ENCODE data around the gene GLYATL3.

The GLYATL3 gene

DNA sequence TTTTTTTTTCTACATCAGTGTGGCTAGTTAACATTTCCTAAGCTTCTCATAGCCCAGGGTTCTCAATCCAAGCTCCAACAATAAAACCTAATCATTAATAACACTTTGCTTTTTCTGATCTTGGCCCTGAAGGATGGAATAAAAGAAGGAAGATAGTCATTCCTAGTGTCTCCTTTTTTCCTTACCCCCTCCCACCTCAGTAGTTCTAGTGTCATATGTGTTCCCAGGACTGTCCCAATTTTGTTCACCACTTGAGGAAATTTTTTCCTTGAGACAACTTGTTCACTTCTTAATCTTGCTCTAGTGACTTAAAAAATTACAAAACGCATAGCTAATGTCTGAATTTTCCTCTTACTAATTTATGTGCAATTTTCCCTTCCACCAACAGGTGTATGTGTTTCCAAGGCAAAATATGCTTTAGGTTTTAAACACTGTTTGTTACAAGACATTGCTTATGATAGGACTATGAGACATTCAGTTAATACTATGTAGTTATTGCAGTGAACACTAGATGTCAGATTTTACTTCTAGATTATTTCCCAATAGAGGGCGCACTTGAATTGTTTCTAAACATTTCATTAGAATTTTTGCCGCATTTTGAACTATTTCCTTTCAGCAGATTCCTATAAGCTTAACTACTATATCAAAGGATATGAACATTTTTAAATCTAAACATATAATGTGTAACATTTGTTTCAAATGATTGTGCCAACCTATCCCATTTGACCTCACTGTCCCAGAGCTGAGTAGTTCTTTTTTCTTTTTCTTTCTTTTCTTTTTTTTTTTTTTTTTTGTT, 32.2 kb downstream of the GLYATL3 start:
- DNase-seq (ENCODE audit: insufficient read length) = no peak
- peak; percentile 66 for FAIRE-seq
- TF ChIP-seq POLR2A (IDR thresholded peaks at IDR 0.05; ENCODE audit: low read depth, low read length) (no peak), POLR2AphosphoS5 (IDR thresholded peaks at IDR 0.05; ENCODE audit: low read depth, low read length) (no peak), TAF1 (IDR thresholded peaks at IDR 0.05; ENCODE audit: borderline replicate concordance, low read depth, low read length) (no peak)

DNA sequence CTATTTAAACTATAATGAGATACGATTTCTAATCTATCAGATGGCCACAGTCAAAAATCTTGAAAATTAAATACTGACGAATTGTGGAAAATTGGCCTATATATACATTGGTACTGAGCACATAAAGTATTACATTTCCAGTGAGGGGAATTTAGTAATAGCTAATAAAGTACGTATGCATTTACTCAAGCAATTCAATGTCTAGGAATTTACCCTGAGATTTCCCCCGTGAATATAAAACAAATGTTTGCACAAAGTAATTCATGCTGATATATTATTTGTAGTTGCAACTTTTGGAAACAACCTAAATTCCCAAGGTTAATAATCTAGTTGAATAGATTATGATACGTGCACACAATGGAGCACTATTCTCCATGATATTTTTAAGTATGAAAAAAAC, 36.1 kb downstream of the GLYATL3 start:
- no peak for TF ChIP-seq POLR2AphosphoS5 (IDR thresholded peaks at IDR 0.05; ENCODE audit: low read depth, low read length)
- no peak for TF ChIP-seq TAF1 (IDR thresholded peaks at IDR 0.05; ENCODE audit: borderline replicate concordance, low read depth, low read length)
- TF ChIP-seq POLR2A (IDR thresholded peaks at IDR 0.05; ENCODE audit: low read depth, low read length) = no peak
- DNase-seq (ENCODE audit: insufficient read length) = no peak
- no peak for FAIRE-seq

DNA sequence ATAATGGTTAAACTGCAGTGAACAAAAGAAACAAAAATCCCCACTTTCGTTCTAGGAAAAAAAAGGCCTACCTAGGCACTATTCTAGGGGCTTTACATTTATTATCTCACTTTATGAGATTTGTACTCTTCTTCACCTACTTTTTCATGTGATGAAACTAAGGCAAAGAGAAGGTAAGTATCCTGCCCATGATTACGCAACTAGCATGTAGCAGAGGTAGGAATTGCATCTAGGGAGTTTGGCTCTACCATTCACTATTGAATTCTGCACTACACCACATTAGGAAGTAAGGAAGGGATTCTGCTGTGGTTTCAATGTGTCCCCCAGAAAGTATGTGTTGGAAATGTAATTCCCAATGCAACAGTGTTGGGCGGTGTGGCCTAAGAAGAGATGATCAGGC, 39.4 kb downstream of the GLYATL3 start:
- no peak for TF ChIP-seq POLR2A (IDR thresholded peaks at IDR 0.05; ENCODE audit: low read depth, low read length)
- TF ChIP-seq POLR2AphosphoS5 (IDR thresholded peaks at IDR 0.05; ENCODE audit: low read depth, low read length) = no peak
- TF ChIP-seq TAF1 (IDR thresholded peaks at IDR 0.05; ENCODE audit: borderline replicate concordance, low read depth, low read length) = no peak
- no peak for DNase-seq (ENCODE audit: insufficient read length)
- no peak for FAIRE-seq

DNA sequence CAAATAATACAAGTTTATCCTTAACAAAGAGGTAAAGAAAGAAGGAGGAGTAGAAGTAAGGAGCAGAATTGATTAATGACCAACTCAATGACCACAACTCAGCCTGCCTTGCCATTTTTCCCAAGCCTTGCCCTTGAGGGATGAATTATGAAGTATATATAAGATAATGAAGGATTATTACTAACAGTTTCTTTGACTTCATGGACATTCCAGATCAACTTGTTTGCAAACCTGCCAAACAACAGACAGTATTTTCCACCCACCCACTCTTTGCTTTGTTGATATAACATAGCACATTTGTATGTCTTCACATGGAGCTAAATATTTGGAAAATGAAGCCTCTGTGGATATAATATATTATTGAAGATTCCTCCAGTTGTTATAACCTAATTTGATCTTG, 40.9 kb downstream of the GLYATL3 start:
- TF ChIP-seq POLR2AphosphoS5 (IDR thresholded peaks at IDR 0.05; ENCODE audit: low read depth, low read length) (no peak), POLR2A (IDR thresholded peaks at IDR 0.05; ENCODE audit: low read depth, low read length) (no peak), TAF1 (IDR thresholded peaks at IDR 0.05; ENCODE audit: borderline replicate concordance, low read depth, low read length) (no peak)
- DNase-seq (ENCODE audit: insufficient read length) = no peak
- FAIRE-seq = no peak

DNA sequence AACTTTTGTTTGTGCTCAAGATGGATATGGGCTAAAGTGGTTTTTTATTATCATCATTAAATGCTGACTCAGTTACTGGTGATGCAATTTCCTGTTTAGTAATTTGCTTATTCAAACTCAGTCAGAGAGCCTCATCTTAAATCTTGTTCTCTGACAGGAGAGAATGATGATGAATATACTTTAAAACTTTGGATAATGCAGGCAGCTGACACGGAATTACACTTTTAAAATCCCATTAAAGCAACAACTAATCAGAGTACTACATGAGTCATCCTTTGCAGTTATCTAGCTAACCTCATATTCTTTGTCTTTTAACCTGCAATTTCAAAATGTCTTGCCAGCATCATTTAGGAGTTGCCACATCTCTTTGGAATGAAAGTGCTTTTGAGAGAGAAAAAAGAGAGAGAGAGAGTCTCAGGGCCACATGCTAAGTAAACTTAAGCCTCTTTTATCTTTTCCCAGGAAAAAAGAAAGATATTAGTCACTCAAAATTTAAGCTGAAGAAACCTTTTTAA, 41.5 kb downstream of the GLYATL3 start:
- no peak for FAIRE-seq
- no peak for TF ChIP-seq POLR2AphosphoS5 (IDR thresholded peaks at IDR 0.05; ENCODE audit: low read depth, low read length)
- no peak for TF ChIP-seq POLR2A (IDR thresholded peaks at IDR 0.05; ENCODE audit: low read depth, low read length)
- no peak for TF ChIP-seq TAF1 (IDR thresholded peaks at IDR 0.05; ENCODE audit: borderline replicate concordance, low read depth, low read length)
- DNase-seq (ENCODE audit: insufficient read length) = no peak

DNA sequence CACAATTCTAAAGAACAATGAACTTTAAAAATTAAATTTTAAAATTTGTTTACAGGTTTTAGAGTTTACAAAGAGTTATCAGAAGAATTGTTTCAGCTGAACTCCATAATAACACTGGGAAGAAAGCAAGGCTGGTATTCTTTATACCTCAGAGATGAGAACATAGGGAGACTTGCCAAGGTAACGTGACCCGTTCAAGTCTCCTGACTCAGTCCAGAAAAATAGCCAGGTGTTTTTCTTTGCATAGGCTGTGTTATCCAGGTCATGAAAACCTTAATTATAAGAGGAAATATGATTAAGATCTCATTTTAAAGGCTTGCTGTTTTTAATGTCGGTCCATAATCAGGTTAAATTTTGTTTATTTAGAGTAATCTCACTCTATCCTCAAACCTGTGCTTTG, 42.2 kb downstream of the GLYATL3 start:
- FAIRE-seq (no peak), DNase-seq (ENCODE audit: insufficient read length) (no peak)
- TF ChIP-seq TAF1 (IDR thresholded peaks at IDR 0.05; ENCODE audit: borderline replicate concordance, low read depth, low read length) (no peak), POLR2A (IDR thresholded peaks at IDR 0.05; ENCODE audit: low read depth, low read length) (no peak), POLR2AphosphoS5 (IDR thresholded peaks at IDR 0.05; ENCODE audit: low read depth, low read length) (no peak)

DNA sequence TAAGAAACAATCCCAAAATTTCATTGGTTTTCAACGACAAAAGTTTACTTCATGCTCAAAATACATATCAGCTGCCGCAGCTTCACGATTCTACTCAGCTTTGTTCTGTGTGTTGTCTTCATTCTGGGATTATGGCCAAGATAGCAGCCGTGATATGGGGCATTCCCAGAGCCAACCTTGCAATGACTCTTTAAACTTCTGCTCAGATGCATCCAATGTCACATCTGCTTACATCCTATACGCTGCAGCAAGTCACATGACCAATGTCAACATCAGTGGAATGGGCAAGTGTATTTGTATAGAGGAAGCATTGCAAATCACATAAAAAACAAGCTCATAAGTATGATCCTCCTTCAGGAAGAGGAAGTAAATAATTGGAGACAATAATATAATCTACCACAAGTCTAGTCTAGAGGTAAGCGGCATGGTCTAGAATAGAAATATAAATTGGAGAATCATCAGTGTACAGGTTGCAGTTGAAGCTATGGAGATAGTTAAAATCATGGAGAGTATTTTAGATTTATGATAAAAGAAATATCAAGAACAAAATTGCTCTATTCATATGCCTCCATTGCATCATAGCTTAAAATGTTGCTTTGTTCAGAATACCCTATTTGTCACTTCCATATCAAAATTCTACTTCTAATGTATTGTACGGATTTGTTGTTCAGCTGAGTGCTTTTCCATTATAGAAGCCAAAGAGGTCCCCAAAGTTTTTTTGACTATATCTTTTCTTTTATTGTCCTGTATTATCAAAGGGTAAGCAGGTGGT, 43.5 kb downstream of the GLYATL3 start:
- TF ChIP-seq POLR2AphosphoS5 (IDR thresholded peaks at IDR 0.05; ENCODE audit: low read depth, low read length) = no peak
- no peak for TF ChIP-seq TAF1 (IDR thresholded peaks at IDR 0.05; ENCODE audit: borderline replicate concordance, low read depth, low read length)
- TF ChIP-seq POLR2A (IDR thresholded peaks at IDR 0.05; ENCODE audit: low read depth, low read length) = no peak
- DNase-seq (ENCODE audit: insufficient read length) (no peak), FAIRE-seq (no peak)

DNA sequence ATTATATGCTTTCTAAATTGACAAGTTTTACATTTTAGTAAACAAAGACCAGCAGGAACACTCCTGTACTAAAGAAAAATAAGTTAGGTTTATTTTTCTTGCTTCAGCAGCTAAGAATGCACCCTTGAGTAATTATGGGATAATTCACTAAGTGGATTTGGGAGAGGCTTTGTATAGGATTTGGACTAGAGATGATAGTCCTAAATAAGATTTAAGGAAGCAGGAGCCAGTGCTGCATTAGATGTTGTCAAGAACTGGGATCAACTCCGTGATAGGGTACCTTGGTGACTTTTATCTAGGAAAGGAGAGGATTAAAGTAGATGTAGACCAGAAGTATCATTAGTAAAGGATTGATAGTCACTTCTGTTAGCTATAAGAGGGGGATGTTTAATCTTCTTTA, 46.6 kb downstream of the GLYATL3 start:
- no peak for DNase-seq (ENCODE audit: insufficient read length)
- no peak for FAIRE-seq
- TF ChIP-seq POLR2A (IDR thresholded peaks at IDR 0.05; ENCODE audit: low read depth, low read length) = no peak
- TF ChIP-seq TAF1 (IDR thresholded peaks at IDR 0.05; ENCODE audit: borderline replicate concordance, low read depth, low read length) = no peak
- TF ChIP-seq POLR2AphosphoS5 (IDR thresholded peaks at IDR 0.05; ENCODE audit: low read depth, low read length) = no peak

DNA sequence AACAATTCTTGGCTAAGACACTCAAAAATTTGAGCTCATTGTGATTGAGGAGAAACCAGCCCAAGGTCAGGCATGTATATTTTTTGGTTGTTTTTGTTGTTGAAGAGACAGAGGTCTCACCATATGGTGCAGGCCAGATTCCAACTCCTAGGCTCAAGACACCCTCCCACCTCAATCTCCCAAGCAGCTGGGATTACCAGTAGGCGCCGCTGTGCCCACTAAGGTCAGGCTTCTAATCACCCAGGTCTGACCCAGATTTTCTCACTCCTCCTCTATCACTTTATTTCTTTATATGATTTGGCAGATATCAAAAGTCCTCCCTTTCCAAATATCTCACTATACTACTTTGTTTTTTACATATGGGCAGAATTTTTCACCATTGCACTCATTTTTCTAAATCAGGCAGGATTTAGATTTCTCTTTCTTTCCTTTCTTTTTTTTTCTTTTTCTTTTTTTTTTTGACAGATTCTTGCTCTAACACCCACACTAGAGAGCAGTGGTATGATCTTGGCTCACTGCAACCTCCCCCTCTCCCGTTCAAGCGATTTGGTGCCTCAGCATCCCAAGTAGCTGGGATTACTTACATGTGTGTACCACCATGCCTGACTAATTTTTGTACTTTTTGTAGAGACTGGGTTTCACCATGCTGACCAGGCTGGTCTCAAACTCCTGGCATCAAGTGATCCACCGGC, 49.0 kb downstream of the GLYATL3 start:
- no peak for FAIRE-seq
- DNase-seq (ENCODE audit: insufficient read length) = no peak
- no peak for TF ChIP-seq POLR2AphosphoS5 (IDR thresholded peaks at IDR 0.05; ENCODE audit: low read depth, low read length)
- TF ChIP-seq TAF1 (IDR thresholded peaks at IDR 0.05; ENCODE audit: borderline replicate concordance, low read depth, low read length) = no peak
- TF ChIP-seq POLR2A (IDR thresholded peaks at IDR 0.05; ENCODE audit: low read depth, low read length) = no peak

DNA sequence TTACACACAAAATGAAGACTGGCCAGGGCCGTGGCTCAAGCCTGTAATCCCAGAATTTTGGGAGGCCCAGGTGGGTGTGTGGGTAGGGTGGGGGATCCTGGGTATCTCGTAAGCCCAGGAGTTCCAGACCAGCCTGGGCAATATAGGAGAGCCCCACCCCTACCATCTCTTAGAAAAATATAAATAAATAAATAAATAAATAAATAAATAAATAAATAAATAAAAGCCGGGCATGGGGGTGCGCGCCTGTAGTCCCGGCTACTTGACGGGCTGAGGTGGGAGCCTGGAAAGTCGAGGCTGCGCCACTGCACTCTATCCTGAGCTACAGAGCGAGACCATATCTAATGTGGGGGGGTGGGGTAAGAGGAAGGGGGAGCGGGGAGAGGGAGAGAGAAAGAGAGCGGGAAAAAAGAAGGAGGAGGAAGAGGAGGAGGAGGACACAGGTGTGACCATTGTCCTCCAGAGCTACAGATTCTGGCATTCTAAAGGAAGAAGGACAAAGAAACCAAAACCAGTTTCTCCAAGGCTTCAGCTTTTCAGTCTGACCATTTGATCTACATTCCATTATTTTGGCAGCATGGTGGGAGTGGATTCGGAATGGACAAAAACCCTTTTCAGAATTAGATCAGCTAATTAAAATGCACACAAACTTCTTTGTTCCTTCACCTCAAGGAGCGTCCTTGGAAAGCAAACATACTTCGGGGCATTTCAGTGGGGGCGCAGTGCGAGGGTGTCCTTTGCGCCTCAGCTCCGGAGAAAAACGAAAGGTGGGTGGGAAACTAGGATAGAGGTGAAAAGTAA, 50.2 kb downstream of the GLYATL3 start:
- DNase-seq (ENCODE audit: insufficient read length) = no peak
- TF ChIP-seq TAF1 (IDR thresholded peaks at IDR 0.05; ENCODE audit: borderline replicate concordance, low read depth, low read length) (no peak), POLR2A (IDR thresholded peaks at IDR 0.05; ENCODE audit: low read depth, low read length) (no peak), POLR2AphosphoS5 (IDR thresholded peaks at IDR 0.05; ENCODE audit: low read depth, low read length) (no peak)
- no peak for FAIRE-seq

Measured in GM12892 (cell line).